ENCODE measurements around the gene SH3GLB1. TPM values are rescaled to one million over a fixed set of nuclear protein-coding genes. Genes with fewer than 3 reads are reported as not detected.

Gene SH3GLB1
- total and polyA plus RNA-seq, 2 of the 8 experiments (the other 6 are each of a cell fraction or from before 2014, with no cell fraction given): 7.7 to 43.1 TPM

GRCh38 chr1:86731416-86731815 lies 27.0 kb downstream of the SH3GLB1 start (continued):
- TF ChIP-seq SUZ12 (IDR thresholded peaks at IDR 0.05; ENCODE audit: low read length) (no peak), E2F6 (IDR thresholded peaks at IDR 0.05) (no peak), SP2 (IDR thresholded peaks at IDR 0.05; ENCODE audit: low read length) (no peak), USF2 (IDR thresholded peaks at IDR 0.05; ENCODE audit: low read length) (no peak), ATF2 (IDR thresholded peaks at IDR 0.05; ENCODE audit: low read length) (no peak), NANOG (IDR thresholded peaks at IDR 0.05; ENCODE audit: insufficient read depth, low read depth, low read length, poor library complexity, severe bottlenecking) (no peak)
